Measurements from ENCODE around the gene RHOBTB1.

The RHOBTB1 gene

DNA sequence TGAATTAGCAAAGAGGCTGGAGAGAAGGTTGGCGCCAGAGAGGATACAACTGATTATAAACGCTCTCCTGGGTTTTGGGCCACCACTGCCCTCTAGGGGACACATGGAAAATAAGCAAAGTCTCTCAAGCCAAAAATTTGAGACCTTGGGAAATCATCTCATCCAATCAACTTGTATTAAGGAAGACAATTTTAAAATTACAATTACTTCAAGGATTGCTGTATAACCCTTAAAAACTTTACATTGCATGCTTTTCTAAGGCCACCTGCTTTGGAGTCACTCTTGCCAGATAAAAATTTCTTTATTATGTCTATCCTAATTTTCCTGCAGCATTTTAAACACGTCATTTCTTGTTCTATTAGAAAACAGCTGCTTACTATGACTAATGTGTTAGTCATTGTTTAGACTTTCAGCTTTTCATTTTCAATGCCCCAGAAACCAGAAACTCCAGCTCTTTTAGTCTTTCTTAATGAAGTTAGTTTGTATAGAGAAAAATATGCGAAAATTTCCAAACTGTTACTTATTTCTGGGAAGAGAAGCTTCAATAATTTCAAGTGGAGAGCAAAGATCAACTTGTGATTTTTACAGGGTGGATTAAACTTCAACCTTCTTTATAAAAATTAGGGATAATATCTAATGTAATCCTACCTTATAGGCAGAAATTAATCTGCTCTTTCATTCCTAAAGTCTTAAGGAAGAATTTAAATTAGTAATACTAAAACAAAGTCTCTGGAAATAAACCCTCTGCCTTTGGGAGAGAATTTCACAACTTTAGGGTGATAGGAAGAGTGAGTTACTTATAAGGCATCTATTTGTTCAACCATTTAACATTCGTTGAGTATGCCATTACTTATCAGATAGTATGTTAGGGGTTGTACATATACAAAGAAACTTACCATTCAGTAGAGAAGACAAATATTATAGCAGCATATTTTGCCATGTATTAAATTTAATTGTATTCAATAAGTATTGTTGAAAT is 20.6 kb upstream of the RHOBTB1 start:
- DNase-seq (ENCODE audit: low read depth in 2 of 2) = peak in 1 of 2 donors; percentile 30

DNA sequence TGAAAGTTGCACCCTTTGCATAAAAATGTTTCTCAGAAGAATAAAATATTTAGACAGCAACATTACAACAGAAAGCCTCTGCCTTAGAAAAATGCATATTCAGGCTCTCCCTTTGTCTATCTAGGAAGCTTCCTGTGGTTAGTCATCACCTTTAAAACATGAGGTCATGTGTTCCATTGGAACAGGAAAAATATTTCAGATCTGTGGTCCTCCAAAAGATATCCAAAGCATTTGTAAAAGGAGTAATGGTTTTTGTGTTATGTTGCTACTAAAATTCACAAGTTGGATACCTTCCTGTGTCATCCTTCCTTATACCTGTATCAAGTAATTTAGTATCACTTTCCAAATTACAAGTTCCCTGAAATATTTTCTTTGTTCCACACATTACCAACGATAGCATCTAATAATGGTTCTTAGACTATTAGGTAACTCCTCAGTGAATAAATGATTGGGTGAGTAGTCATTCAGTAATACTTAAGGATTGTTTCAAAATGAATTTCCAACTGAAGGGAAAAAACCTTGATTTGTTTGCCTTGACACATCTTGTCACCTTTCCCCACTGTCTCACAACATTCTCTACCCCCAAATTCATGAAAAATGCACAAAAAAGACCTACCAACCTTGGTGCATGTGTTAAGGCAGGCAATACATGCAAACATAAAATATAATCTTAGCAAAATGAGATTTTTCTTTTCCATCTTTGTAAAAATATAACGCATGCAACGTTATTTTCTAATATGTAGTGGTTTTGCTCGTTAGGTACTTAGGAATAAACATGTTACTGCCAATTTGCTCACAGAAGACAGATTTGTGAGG is 19.7 kb upstream of the RHOBTB1 start:
- no peak for DNase-seq (ENCODE audit: low read depth in 2 of 2)

DNA sequence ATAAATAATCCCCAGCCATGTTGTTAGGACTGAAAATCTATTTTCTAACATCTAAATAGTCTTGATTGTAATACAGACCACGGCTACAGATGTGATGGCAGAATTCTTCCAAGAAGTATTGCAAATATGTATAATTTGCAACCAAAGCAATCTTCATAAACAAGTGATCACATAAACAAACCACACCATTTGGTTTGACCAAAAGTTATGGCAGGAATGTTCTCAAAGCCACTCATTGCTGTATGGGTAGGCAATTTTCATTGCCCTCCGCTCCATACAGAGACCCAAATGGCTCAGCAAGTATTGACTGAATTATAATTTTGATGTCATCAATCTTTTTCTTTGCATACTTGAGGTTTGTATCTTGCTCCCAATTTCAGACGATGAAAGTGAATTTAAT is 19.0 kb upstream of the RHOBTB1 start:
- DNase-seq (ENCODE audit: low read depth in 2 of 2) = no peak

DNA sequence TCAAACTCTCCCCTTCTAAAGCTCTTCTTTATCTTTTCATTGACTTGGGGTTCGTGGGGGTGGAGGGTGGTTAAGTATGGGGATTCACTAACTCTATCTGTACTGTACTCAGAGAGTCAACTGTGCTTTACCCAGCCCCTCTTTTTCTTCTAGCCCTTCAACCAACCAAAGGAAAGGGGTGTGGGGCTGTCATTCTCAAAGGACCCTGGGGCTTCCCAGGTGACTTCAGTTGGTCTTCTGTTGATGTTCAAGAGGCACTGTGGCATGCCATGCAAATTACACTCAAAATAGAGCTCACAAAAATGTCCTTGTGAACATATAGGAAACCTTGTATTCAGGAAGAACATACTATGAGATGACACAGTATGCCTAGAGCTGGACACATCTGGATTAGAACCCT is 16.9 kb upstream of the RHOBTB1 start:
- no peak for DNase-seq (ENCODE audit: low read depth in 2 of 2)

DNA sequence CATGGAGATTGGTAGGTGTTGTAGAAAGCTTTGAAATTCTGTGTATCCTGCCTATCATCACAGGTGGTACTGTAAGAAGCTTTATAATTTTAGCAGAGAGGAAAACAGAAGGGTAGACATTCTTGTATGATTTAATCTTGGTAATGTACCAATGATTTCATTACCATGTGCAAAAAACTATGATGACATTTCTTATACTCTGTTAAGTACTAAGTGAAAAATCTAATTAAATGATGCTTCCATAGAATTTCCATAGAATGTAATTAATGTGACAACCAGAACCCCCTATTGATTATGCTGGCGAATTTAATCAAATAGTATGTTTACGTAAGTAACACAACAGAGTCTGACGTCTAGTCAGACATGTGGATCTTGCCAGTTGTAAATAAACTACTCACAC is 16.0 kb upstream of the RHOBTB1 start:
- no peak for DNase-seq (ENCODE audit: low read depth in 2 of 2)

DNA sequence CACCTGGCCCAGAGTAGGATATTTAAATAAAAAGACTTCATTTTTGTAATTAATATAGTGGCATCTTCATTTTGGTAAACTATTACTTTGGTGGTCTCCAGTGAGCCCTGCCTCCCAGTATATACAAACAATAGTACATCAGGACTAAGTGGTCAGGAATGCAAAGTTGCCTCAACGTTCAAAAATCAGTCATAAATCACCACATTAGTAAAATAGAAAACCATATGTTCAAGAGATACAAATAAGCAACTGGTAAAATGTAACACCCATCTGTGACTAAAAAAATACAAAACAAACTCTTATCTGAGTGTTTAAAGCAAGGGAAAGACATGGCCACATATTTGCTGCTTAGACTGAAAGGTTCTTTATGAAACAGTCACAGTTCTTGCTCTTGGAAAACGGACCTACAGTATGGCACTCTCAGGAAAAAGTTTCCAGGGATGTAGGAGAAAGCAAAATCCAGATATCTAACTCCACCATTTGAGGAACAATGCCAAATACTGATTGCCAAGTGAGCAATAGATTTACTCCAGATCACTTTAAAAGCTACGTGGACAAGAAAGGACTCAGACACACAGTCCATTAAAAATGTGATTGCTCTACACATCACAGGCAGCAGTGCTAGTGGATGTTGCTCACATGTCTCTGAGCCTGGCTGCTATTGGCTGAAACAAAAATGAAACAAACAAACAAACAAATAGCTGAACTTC is 15.1 kb upstream of the RHOBTB1 start:
- no peak for DNase-seq (ENCODE audit: low read depth in 2 of 2)

DNA sequence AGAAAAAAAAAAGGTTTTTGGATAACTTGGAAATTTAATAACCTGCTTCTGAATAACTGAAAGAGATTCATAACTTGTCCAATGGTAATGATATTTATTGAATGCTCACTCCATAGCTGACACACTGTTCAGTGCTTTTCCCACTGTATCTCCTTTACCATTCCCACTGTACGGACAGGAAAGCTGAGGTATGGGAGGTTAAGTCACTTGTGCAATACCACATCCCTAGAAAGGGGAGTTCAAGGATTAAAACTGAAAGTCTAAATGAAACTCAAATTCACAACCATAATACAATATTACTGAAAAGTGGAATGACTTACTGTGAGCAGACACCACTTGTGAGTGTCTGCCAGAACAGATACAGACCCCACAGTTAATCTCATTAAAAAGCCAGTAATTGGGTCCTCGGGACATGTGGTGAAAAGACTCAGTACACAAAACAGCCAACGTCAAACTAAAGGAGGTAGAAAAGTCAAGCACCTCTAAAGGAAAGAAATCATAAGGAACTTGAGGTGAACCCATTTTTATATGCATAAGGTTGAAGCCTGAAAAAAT is 13.8 kb upstream of the RHOBTB1 start:
- DNase-seq (ENCODE audit: low read depth in 2 of 2) = no peak

DNA sequence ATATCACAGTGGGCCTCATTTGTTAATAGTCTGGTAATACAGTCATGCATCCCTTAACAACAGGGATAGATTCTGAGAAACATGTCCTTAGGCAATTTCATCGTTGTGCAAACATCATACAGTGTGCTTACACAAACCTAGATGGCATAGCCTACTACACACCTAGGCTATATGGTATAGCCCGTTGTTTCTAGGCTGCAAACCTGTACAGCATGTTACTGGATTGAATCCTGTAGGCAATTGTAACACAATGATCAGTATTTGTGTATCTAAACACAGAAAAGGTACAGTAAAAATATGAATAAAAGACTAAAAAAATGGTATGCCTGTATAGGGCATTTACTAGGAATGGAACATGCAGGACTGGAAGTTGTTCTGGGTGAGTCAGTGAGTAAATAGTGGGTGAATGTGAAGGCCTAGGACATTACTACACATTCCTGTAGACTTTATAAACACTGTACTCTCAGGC is 12.0 kb upstream of the RHOBTB1 start:
- no peak for DNase-seq (ENCODE audit: low read depth in 2 of 2)

DNA sequence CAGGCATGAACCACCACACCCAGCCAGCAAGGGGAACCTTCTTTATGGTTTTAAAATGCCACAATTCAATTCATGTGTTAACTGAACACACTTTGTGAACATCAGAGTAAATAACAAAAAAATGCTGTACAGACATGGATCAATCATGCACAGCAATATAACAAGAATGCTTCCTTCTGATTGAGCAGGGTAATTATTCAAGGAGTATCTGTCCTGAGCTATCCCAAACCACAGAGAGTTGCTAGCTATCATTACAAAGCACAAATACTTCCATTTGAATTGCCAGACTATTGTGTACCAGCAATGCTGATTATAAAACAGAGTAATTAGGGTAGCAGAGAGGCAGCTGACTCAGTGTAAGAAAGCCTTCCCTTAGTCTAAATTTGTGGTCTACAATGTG is 11.3 kb upstream of the RHOBTB1 start:
- DNase-seq (ENCODE audit: low read depth in 2 of 2) = no peak

DNA sequence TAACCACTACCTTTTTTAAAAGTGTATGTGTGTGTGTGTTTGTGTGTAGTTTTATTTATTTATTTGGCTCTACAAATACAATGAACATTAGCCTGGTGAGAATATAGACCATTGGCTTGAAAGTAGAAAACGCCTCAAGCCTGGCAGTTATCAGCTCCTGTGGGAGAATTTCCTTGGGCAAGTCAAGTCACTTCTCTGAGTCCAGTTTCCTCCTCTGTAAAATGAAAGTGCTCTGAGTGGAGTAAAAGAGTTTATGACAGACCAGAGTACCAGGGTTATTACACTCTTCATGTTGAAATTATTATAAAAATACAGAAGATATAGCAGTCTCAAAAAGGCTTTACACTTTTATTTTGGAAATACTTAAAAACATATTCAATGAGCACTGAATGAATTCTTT is 10.1 kb upstream of the RHOBTB1 start:
- no peak for DNase-seq (ENCODE audit: low read depth in 2 of 2)

DNA sequence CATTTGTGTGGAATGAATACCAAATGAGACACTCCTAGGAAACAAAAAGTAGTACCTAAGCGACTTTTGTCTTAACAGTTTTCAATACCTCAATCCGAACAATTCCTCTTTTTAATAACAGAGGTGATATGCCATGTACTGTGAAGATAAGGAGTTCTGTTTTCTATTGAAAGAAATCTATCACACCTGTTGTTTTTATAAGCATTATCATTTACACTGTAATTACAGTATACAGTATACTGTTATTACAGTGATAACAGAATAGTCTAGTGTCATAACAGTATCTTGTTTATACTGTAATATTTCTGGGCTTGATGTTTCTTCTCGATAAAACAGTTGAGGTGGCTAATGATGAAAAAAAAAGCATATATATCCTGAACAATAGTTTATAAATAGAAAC is 9.4 kb upstream of the RHOBTB1 start:
- DNase-seq (ENCODE audit: low read depth in 2 of 2) = no peak

DNA sequence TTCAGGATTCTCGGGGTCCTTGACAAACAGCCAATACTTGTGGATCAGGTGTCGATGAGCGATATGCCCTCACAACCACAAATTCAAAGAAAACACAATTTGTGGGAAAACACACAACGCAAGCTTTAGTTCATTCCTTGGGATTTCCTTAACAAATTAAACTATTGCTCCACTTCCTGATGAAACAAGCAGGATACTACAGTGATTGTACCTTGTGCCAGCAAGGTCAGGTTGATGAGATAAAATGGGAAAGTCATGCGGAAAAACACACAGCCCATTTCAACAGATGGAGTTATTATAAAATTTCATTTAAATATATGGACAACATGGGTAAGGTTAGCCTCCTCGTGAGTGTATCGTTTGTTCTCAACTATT is 8.8 kb upstream of the RHOBTB1 start:
- no peak for DNase-seq (ENCODE audit: low read depth in 2 of 2)

DNA sequence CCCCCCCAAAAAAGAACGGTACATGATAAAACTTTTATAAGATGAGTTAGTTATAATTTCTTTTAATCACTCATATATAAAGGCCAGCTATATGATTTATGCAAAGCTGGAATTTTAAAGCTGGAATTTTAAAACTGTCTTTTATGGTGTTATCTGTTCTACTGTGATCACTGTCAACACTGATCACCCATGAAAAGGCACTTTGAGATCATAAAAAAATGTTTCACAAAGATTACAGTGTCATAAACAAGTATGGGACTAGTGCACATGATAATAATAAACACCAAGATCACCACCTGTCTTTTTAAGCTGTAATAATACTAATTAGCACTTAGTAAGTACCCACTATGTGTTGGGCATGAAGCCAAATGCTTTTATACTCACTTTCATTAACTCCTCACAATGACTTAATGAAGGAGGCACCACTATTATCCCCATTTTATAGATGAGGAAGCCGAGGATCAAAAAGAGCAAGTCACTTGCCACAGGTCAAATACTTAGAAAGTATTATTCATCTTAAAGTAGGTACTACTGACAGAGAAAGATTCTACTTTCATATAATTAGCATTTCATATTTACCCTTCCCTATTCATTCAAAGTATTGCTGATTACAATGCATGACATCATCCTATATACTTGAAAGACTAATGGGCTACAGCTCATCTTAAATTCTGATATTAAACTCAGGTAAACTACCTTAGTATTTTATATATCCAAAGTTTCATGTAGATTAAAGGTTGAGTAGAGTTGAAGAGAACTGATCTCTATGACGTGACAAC is 8.3 kb upstream of the RHOBTB1 start:
- DNase-seq (ENCODE audit: low read depth in 2 of 2) = no peak

DNA sequence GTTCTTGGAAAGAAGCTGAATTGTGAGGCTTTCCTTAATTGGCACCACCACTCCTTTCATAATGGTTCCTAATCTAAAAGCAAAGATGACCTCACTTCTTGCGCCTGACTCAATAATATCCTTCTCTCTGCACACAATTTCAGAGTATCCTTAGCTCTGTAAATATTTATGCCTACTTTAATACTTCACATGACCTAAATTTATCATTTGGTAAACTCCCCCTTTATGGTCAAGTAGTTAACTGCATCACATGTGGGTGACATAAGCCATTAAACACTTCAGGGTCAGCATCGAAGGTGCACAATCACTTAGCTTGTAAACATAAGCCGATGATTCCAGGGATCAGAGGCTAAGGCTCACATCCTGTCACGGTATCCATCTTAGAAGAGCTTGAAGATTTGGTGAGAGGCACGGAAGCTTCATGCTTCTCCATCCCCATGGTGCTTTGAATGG is 7.3 kb upstream of the RHOBTB1 start:
- no peak for DNase-seq (ENCODE audit: low read depth in 2 of 2)

DNA sequence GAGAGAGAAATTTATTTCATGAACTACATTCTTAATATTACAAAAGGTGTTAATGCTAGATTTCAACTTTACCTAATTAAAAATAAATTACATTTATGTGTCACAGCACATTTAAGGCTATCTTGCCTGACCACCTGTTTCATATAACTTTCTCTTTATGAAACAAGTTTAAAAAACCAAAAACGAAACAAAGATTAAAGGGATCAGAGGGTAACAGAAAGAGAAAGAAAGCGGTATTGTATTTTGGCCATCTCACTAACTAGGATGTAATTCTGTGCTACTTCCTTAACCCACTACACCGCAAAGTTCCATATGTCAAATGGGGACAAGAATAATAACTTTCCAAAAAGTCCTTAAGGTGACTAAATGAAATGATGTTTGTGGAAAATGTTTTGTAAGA is 6.3 kb upstream of the RHOBTB1 start:
- no peak for DNase-seq (ENCODE audit: low read depth in 2 of 2)

DNA sequence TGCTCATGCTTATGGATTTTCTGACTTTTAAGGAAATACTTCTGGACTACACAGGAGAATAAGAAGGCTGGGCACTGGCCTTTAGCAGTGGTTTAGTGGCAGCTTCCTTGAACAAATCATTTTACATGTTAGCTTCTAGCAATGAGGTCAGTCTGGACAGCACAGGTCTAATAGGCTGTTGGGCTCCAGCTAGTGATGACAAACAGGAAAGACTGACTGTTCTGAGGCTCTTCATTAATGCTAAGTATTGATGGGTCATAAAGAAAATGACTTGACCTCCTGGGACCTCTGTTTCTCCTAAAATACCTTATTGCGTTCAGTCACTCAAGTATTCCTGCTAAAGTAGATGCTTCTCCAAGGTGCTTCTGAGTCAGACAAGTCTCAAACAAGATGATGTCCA is 4.9 kb upstream of the RHOBTB1 start:
- DNase-seq (ENCODE audit: low read depth in 2 of 2) = no peak

DNA sequence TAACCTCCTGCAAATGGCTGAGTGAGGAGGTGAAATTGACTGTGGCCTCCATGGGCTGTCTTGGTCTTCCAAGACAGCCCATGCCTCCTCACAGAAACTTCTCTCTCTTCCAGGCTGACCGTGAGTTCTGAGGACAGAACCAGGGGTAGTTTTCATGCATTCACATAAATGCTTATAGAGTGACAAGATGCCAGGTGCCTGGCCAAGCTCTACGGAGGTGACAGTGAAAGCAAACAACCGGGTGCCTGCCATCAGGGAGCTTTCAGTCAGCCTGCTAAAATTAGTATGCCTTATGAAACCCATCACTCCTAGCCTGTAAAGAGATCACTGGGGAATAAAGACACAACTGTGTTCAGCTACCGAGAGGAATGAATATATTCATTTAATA is 919 bp upstream of the RHOBTB1 start:
- no peak for DNase-seq (ENCODE audit: low read depth in 2 of 2)

DNA sequence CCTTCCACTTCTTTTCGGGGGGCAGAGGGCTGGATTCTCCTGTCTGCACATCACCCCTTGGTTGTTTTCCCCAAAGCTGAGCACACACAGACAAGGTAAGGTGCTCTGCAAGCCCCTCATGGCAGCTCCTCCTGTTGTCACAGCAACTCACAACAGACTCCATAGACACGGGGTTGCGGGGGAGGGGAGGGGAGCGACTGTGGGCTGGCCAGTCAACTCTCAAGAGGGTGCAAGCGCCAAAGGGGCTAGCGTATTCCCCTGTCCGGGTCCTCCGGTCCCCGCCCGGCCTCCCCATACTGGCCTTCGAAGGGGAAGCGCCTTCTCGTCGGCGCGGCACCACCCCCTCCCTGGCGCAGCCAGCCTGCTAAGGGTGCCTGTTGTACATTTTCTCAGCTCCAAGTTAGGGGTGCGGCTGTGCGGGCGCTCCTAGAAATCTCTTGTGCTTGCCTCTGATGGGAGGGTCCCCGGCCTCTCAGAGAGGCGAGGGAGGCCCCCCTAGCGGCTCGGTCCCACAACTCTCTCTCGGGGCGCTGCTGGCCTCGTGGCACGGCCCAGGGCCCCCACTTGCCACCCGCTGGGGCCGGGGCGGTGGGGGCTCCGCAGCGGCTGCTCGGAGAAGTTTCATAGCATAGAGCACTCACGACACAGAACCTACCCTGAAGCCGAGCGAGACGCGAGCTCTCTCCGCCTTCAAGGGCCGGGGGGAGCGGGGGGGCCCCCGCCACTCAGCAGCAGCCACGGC is 498 bp downstream of the RHOBTB1 start:
- DNase-seq (ENCODE audit: low read depth in 2 of 2) = no peak

DNA sequence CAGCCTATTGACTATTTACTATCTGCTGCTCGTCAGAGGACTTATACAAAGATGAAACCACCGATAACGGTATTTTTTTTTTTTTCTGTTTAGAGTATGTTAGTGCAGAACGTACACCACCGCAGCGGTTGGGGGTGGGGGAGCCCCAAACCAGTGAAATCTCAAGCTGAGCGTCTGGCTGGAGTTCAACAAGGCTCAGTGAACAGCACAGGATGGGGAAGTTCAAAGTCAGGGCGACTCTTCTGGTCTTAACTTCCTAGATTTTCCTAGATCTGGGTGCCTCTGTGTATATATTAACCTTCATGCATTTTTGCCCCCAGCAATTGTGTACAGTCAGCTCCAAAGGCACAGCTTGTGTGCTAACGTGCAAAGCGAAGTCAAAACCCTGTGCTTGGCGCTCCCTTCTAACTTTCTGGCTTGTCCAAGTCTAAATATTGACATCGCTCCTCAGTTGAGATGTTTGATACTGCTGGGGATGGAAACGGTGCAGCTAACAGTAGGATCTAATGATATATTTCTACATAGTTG is 1.1 kb downstream of the RHOBTB1 start:
- peak in 1 of 2 donors; percentile 16 for DNase-seq (ENCODE audit: low read depth in 2 of 2)
